NCI-H82 (cell line): ENCODE measurements around the gene ASTN2.
A peak's percentile ranks its signal among the peaks of the same experiment; 100 is the strongest.

ENCODE experiments used
- DNase-seq: peaks from one replicate; lab custom pipeline; 2025; lab: John Stamatoyannopoulos, UW

Gene ASTN2

DNA sequence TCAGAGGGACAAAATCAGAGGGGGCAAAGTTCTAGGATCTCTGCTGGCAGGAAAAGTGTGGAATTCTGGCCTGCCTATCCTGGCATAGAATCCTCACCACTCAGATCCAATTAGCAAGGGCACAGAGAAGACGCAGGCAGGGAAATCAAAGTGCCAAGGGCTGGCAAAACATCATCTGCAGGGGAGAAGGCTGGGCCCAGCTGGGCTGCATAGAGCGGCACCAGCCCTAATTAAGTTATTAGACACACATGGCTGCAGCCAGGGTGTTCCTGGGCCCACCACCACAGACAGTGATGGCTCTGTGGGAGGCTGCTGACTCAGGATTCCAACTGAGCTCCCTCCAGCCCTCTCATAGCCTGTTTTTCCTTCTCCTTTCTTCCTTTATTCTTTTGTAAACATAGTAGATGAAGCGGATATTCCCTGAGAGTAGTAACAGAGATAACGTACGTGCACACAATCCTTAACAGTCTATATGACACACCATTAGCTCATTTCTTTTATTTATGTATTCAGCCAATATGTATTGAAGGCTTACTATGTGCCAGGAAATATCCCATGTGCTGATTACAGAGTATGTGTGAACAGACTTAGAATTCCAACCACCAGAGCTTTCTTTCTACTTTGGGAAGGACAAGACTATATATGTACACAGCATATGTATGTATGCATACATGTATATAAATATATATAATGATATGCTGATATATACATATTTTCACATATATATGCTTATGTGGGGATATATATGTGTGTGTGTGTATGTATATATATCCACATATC, 236.1 kb downstream of the ASTN2 start:
- peak; percentile 81 for DNase-seq

DNA sequence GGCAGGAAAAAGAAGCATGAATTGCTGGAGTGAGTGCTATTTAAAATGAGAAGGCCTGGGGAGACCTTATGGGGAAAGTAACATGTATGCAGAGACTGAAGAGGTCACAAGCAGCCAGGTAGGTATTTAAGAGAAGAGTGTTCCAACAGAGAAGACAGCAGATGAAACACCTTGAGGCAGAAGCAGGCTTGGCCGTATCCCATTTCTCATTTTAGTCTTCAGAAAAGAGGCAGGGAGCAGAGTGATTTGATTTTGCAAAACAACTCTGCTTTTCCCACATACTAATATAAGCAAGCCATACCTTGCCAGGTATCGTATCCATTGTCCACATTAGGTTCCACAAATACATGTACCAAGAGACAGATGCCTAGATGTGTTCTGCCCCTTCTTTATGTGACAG, 244.3 kb downstream of the ASTN2 start:
- no peak for DNase-seq

DNA sequence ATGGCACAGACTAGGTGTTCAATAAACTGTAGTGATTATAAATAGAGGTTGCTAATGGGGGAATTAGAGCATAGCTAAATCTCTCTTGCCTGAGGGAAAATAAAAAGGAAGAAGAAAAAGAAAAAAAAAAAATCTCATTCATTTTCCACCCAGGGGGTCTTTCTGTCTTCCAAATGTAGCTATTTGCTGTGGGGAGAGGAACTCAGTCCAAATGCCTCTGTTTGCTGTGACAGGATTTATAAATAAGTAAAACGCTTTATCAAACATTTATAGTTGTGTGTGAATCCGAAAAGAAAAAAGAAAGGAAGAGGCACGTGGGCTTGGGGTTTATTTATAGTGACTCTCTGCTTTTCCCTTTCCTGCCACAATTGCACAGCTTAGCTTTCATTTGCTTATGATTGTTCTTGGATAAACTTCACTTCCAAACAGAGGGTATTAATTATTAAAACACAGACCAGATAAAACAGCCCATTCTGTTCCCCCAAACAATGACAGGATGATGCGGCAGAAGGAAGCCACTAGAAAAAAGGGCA, 245.7 kb downstream of the ASTN2 start:
- no peak for DNase-seq

DNA sequence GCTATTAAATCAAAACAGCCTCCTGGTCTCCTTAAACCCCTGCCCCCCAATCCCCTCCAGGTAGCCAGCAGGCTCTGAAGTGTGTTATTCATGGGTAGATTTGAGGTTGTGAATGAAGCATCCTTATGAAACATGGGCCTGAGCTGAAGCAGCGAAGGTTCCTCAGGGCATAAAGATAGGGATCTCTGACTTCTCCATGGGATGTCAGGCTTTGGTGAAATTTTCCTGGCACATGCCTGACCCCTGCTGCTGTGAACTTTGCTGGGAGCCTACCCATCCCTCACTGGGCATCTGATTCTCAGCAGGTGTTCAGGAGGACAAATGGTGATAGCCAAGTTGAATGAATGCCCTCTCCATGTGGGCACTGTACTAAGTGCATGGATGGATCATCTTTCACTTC, 250.3 kb downstream of the ASTN2 start:
- no peak for DNase-seq

DNA sequence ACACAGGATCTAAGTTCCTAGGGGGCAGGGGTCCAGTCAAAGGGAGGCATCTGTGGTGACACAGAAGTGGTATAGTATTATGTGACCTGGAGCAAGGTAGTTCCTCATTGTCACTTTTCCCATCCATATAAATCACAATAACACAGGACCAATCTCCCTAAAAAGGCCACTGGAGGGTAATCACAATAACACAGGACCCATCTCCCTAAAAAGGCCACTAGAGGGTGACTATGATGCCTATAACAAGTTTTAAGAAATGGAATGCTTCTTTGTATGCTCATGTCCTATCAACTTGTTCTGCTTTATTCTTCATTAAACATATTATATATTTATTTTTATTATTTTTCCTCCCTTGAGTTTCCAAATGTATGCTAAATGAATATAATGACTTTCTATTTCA, 254.6 kb downstream of the ASTN2 start:
- peak; percentile 52 for DNase-seq

DNA sequence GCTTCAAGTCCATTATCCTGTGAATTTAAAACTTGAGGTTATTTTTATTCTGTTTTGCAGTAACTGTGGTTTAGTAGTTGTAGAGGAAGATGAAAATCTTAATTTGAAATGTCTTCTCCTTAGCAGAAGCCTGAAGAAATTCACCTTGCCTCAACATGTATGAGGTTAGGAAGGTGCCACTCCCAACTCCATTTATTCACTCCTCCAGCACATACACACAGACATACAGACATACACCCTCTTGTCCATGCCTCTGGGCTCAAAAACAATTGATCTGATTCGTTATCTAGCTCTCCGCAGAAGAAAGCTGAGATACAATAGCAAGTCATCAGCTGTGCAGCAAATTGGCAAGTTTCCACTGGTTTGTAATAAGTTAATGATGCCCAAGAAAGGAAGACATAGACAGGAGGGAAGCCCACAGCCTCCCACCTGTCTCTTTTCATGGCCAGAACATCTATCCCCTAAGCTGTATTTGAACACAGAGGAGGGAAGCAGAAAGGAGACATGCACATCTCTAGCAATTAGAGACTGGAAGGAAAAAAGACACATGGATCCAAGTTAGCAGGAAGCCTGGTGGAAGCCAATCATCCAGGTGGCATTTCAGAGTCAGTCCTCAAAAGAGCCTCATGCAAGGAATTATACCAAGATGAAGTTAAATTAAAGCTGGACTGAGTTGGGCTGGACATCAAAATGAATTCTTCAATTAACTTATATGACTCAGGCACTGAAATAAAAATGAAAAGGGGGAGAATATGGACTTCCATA, 257.9 kb downstream of the ASTN2 start:
- no peak for DNase-seq

DNA sequence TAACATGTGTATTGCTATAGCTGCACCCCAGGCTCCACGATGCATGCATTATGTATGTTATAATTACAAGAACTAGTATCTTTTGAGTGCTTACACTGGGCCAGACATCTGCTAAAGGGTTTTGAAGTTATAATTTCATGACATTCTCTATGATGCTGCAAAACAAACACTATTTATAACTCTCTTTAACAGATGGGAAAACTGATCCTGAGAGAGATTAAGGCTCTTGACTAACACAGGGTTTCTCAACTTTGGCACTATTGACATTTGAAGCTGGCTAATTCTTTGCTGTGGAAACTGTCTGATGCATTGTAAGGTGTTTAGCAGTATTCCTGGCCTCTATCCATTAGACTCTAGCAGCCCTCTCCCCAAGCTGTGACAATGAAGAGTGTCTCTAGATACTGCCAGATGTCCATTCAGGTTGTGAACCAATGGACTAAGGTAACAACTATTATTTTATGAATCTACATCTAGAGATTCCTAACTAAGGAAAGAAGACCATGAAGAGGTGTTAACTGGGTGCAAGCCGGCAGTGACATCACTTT, 258.6 kb downstream of the ASTN2 start:
- DNase-seq = peak; percentile 45

DNA sequence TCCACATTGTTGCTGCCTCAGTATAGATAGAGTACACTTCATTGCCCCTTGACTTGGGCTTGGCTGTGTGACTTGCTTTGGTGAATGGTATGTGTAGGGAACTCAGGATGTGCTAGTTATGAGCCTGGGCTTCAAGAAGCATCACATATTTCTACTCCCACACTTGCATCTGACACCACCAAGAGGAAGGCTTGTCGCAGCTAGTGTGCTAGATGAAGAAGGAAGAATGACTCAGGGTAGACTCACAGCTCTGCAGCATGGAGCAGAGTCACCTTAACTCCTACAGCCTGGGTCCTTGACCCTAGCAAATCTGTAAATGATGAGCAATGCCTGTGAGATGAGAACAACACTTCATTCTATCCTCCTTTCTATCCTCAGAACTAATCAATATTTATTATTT, 261.8 kb downstream of the ASTN2 start:
- no peak for DNase-seq

DNA sequence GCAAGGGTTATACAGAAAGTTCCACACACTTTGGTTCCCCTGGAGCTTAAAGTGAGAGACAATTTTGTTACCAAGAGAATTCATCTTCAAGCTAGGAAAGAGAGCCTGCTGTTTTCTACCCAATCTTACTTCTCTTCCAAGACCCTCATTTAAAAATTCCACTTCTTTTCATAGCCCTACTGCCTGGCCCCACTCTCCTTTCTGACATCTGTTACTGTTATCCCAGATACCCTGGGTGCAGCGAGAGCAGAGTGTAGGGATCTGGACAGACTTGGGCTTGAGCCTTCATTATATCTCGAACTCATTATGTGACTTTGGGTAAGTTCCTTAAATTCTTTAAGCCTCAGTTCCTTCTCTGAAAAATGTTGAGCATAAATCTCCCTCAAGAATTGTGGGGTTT, 263.1 kb downstream of the ASTN2 start:
- DNase-seq = peak; percentile 90

DNA sequence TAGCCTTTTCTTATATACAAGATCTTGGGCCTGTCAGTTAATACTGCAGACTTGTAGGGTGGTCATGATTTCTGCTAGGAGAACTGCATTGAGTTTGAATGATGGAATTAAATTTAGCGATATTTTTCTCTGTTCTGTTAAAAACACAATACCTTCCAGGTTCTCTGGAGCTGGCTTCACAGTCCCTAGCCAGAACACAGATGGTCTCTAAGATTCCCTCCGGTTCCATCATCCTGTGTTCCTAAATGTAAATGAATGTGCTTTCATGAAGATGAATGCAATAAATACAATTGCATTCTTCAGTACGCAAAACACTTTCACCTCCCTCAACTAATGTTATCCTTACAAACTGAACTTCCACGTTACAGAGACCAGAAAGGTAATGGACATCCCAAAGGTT, 264.9 kb downstream of the ASTN2 start:
- no peak for DNase-seq

DNA sequence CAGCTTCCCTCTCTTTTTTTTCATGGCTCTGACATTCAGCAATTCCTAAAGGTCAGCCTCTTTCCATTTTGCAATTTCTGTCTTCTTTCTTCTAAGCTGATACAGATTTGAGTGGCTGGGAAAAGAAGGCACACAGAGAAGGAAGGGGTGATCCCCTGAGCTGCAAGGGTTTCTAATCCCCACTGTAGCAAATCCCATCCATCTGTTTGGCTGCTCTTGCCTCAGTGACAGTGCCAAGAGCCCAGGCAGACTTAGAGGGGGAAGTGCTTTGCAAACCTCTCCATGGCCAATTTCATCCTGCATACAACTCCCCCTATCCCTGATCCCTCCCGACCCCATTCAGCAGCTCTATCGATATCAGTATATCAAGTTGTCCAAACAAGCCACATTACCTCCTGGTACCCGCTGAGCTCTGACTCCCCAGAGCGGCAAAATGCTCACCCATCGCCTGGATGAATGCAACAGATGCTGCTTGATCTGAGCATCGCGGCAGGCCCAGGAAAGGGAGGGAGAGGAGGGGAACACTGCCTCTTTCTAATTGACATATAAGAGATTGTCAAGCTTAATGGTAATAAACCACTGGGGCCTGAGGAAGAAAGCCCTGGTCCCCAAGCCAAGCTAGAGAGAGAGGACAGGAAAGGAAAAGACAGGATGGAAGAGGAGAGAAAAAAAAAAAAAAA, 268.9 kb downstream of the ASTN2 start:
- DNase-seq = peak; percentile 97

DNA sequence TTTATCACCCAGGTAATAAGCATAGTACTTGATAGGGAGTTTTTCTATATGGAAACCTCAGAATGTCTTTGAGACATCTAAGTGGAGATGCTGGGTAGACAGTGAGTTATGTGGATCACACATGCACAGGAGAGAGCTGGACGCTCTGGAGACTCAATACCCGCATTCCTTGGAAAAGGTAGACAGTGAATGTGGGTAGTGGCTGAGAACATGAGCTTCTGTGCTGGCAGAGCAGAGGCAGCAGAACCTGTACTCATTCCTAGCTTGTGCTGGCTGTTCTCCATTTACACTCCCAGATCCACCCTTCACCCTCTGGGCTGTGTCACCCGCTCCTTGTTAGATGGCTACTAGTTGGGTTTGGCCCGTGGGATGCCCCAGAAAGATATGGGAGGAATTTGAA, 269.8 kb downstream of the ASTN2 start:
- DNase-seq = peak; percentile 8

DNA sequence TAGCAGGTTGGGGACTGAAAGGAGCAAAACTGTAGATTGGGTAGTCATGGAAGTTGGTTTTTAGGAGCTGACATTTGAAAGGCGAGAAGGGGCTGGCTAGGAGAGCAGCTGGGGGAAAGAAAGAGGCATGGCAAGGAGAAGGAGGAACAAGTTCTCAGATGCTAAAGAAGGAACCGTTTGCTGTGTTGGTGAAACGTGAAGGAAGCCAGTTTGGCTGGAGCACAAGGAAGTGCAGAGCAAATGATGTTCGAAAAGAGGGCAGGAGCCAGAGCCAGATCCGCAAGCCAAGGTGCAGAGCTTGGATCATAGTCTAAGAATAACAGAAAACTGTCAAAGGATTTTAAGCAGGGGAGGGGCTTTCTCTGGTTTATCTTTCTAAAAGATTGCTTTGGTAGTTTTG, 276.6 kb downstream of the ASTN2 start:
- no peak for DNase-seq

DNA sequence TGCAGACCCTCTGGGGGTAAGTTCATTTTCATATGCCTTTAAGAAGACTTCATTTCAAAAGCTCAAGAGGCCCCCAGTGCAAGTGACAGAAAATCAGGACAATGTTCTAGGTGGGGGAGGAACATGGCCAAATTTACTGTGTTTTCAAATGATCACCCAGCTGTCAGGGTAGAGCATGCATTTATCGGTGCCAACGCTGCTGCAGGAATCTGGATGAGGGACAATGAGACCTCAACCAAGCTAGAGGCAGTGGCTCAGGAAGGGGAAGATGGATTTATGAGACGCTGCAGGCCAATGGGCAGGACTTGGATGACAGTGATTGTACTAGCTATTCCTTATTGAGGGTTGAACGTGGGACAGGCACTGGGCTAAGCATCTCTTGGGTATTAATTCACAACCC, 278.4 kb downstream of the ASTN2 start:
- no peak for DNase-seq

DNA sequence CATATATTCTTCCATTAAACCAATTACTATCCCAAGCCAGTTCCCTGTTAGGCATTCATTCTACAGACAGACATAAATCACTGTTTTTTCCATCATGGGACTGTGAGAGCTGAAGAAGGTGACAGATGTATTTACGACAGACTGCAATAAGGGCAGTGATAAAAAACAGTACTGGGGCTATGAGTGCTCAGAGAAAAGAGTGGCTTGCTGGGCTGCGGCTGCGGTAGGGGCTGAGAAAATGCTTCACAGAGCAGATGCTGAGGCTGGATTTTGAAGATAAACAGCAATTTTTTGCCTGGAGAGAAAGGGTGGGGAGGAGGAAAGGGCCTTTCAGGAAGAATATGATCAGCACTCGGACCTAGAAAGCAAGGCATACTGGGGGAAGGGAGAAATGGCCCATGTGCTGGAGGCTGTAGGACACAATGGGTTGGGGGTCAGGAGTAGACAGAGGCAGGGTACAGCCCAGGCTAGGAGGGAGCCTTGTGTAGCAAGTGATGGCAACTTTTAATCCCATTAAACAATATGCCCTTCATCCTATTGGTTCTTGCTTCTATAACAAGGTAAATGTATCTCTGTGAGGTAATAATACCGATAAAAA, 279.3 kb downstream of the ASTN2 start:
- DNase-seq = no peak

DNA sequence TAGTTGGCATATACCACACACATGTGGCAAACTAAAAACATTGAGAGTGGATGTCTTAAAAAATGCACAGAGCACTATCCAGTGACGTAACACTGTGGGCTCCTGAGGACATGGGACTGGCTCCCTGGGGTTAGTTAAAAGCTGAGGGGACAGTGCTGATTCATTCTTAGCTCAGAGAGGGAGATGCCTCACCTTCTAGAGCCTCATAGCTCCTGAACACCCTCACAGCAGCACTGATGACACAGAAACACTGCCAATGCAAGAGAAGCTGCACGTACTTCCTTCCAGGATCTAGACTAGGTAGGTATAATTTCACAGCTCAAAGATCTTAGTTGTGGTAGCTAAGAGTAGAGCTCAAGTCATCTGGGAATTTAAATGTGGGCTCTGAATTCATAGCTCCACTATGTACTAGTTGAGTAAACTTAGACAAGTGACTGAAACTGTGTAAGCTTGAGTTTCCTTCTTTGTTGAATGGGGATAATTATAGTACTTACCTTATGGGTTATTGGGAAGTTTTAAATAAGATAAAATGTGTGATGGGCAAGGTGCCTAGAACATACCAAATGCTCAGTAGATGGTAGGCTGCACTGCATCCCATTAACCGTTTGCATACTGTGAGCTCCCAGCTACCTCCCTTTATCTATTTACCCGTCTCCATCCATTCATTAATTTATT, 279.9 kb downstream of the ASTN2 start:
- DNase-seq = no peak

DNA sequence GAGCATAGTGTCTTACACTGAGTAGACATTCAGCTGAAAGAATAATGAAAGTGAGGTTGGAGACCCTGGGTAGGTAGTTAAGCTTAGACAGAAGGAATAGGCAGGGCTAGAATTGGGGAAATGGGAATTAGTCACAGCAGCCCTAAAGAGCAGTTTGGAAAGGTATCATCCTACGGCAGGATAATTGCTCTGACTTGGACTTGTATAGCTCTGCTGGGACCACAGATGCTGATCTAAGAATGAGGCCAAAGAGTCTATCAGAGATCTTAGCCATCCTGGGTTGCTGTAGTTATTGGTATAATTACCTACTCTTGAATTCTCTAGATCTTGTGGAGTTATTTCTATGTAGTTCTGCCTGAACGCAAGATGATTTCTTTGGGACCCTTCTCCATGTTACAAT, 288.0 kb downstream of the ASTN2 start:
- DNase-seq = no peak

DNA sequence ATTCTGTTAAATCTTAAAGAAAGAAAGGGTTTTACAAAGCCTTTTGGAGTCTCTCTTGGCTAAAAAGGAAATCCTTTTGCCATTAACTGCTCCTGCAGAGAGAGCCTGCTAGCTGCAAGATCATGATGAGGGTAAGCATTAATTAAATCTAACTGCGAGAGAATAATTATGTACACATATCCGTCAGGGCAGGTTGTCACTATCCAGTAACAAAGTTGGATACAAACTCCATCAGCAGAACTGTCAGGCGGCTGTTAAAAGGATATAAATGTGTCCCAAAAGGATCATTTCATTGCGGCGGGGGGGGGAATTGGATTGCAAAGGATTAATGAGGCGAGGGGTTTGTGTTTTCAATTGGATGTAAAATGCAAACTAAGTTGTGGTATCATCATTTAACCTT, 289.3 kb downstream of the ASTN2 start:
- peak; percentile 60 for DNase-seq

DNA sequence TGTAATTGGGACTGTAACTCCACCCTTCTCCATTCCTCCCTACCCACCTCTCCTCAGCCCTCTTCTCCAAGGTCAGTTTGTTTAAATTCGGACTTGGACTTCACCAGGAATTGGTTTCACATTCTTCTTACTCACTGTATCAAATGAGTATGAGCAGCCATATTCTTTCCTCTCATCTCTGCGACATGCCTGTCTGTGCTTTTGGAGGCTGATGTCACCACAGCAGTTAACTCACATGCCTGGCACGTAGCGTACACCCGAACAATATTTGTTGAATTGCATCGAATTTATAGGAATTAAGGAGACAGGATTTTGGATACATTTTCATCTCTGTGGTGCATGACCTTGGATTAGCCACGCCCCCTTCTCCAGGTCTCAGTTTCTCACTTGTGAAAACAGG, 291.1 kb downstream of the ASTN2 start:
- no peak for DNase-seq

DNA sequence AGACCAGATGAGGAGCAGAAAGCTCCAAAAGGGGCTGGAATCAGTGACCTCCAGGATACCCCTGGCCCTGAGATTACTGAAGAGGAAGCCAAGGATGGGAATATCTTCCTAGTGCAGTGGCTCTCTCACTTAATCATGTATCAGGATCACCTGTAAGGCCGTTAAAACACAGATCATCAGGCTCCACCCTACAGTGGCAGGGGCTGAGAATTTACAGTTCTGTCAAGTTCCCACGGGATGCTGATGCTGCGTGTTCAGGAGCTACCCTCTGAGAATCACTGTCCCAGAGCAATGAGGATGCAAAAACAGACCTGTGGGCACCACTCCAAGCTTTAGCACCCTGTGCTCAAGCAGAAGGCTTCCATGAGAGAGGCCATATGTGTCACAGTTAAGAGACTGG, 291.9 kb downstream of the ASTN2 start:
- no peak for DNase-seq

DNA sequence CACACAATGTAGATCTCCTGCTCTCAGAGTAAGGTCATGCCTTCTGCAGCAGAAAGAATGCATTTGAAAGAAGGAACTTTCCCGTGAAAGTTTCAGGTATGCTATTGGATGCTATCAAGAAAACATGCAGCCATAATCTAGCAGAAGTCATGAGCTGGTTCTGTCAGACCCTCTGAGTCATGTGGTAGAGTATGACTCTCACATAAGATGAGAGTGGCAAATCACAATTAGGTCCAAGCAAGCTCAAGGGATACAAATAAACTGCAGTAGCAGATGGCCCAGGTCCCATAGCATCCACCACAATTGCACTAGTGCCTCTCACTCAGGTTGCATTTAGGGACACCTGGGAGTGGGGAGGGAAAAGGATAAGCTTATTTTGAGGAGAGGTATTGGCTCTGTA, 292.8 kb downstream of the ASTN2 start:
- DNase-seq = no peak

DNA sequence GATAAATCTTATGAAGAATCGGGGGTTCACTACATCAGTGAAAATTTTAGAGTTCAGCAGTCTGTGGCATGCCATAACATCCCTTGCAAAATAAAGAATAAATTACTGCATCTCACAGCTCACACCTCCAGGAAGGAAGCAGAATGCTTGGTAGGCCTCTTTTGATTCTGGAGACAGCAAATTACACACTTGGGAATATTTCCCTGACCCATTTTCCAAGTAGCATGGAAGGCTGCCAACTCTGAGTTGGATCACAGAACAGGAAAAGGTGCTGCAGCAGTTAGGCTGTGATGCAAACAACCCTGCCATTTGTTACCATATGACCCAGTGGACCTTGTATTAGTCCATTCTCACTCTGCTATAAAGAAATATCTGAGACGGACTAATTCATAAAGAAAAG, 293.5 kb downstream of the ASTN2 start:
- no peak for DNase-seq
